Brain microvascular endothelial cell (primary cell): ENCODE data around the gene ANKRD66.
"Not testable (repeated sequence)": the region's sequence is repeated elsewhere in the genome, so short reads cannot be mapped to it uniquely, and the experiment has no call there.

Experiments used
- DNase-seq: peaks from one replicate; pipeline ENCODE4 v3.0.0-alpha.2; 2020
- H3K27ac ChIP-seq: fragments of 250-450 bp; sonication (Bioruptor Pico); 2 replicates; pipeline ENCODE4 v1.5.1; 2020; ENCODE audit warnings: mild to moderate bottlenecking, moderate library complexity
- H3K27me3 ChIP-seq: fragments of 250-450 bp; sonication (Bioruptor Pico); replicated peaks from 2 replicates; pipeline ENCODE4 v1.5.1; 2020; ENCODE audit warnings: mild to moderate bottlenecking
- H3K36me3 ChIP-seq: fragments of 250-450 bp; sonication (Bioruptor Pico); replicated peaks from 2 replicates; pipeline ENCODE4 v1.5.1; 2020; ENCODE audit warnings: mild to moderate bottlenecking
- H3K4me3 ChIP-seq: 2 replicates; pipeline ENCODE4 v1.5.1; 2011; ENCODE audit warnings: low read depth, mild to moderate bottlenecking, control low read depth, low read length, moderate library complexity
- in situ Hi-C: cut with HindIII; loops from 2 replicates; pipeline ENCODE4 v1.10.0; 2017; ENCODE audit warnings: low sequenced_read_pairs, low pct_ligation_motif_present
- TF ChIP-seq, protein P1 (sequence below): IDR thresholded peaks from 2 replicates; pipeline ENCODE4 v1.5.1; 2011; ENCODE audit warnings: low read depth, mild to moderate bottlenecking, moderate library complexity, low read length, control low read depth, inconsistent platforms; ENCODE audit errors: missing control alignments

ANKRD66 gene

DNA sequence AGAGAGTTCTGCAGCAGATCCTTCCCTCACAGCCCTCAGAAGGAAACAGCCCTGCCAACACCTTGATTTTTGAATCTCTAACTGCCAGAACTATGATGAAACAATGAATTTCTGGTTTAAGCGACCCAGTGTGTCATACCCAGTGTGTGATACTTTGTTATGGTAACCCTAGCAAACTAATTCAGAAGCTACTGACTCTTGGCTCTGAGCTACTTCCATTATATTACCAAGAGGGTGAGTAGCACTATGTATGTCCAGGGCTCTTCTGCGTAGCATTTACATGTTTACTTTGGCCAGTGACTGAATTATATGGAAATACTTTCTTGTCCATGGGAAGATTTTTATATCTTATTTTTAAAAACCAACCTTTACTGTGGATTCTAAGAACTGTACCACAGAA is 16.7 kb downstream of the ANKRD66 start:
- no peak for DNase-seq
- H3K4me3 ChIP-seq = no peak overlapping the region
- TF ChIP-seq, protein P1, sequence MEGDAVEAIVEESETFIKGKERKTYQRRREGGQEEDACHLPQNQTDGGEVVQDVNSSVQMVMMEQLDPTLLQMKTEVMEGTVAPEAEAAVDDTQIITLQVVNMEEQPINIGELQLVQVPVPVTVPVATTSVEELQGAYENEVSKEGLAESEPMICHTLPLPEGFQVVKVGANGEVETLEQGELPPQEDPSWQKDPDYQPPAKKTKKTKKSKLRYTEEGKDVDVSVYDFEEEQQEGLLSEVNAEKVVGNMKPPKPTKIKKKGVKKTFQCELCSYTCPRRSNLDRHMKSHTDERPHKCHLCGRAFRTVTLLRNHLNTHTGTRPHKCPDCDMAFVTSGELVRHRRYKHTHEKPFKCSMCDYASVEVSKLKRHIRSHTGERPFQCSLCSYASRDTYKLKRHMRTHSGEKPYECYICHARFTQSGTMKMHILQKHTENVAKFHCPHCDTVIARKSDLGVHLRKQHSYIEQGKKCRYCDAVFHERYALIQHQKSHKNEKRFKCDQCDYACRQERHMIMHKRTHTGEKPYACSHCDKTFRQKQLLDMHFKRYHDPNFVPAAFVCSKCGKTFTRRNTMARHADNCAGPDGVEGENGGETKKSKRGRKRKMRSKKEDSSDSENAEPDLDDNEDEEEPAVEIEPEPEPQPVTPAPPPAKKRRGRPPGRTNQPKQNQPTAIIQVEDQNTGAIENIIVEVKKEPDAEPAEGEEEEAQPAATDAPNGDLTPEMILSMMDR = no peak
- H3K27me3 ChIP-seq = no peaks in the 10 kb centered on the region
- no peak overlapping the region for H3K27ac ChIP-seq
- in situ Hi-C loops = no loop called here
- no peaks in the 10 kb centered on the region for H3K36me3 ChIP-seq

DNA sequence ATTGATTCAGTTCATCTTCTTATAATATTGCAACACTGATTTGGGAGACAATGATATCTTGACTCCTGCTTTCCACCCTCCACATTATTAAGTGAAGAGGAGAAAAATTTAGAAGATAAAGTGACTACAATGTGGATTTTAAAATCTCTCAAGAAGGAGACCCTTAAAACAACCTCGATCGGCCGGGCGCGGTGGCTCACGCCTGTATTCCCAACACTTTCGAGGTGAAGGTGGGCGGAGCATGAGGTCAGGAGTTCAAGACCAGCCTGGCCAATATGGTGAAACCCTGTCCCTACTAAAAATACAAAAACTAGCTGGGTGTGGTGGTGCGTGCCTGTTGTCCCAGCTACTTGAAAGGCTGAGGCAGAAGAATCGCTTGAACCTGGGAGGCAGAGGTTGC is 17.5 kb downstream of the ANKRD66 start:
- H3K4me3 ChIP-seq, DNase-seq, in situ Hi-C loops, H3K36me3 ChIP-seq, H3K27ac ChIP-seq, H3K27me3 ChIP-seq: not testable (repeated sequence)

DNA sequence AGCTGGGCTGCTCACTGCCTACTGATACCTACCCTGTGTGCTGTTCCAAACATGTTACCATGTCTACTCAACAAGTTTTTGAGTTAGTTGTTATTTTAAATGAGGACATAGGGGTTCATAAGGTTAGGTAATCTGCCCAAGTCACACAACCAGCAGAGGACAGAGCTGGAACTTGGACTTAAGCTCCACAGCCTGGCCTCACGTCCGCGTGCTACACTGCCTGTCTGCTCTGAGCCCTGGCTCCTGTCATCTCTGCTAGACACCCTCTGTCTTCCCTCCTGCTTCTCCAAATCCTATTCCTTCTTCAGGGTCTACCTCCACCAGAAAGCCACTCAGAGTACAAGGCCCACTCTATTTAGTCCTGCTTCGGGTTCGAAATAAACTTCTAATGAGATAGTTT is 18.2 kb downstream of the ANKRD66 start:
- Histone ChIP-seq H3K4me3 (no peak overlapping the region), H3K27ac (no peak overlapping the region), H3K27me3 (no peaks in the 10 kb centered on the region), H3K36me3 (no peaks in the 10 kb centered on the region)
- in situ Hi-C loops = no loop called here
- TF ChIP-seq, protein P1 = no peak
- no peak for DNase-seq

DNA sequence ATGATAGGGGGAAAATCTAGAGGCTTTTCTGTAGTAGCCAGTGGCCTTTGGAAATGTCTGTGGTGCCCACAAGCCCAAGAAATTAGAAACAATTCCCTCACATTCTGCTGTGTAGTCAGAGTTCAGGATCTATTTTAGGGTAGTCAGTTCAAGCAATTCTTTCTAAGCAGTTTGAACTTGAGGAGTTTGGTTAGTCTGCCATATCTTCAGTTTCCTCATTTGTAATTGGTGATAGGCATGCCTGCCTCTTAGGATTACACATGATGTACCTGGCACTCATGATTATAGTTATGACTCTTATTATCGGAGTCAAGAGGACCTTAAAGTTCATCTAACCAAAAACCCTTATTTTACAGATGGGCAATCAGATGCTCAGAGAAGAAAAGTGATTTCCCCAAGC is 25.3 kb downstream of the ANKRD66 start:
- TF ChIP-seq, protein P1 = no peak
- Histone ChIP-seq H3K36me3 (no peaks in the 10 kb centered on the region), H3K4me3 (no peak overlapping the region), H3K27ac (no peak overlapping the region), H3K27me3 (no peaks in the 10 kb centered on the region)
- in situ Hi-C loops = no loop called here
- no peak for DNase-seq

DNA sequence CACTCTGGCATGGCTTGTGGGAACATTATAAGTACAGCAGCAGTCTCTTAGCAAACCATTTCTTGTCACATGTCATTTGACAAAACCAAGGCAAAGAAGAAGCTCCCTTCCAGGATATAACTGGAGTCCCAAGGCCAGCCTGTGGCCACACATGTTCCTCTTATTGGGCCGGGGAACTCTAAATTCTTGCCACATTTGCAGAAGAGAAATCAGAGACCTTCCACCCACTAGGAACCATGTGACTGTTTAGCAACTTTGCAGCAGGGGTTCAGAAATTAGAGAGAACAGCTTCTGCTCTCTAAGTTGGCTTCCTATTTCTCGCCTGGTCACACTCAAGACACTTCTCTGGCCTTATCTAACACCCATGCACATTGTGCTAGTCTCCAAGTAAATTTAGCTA is 26.0 kb downstream of the ANKRD66 start:
- no peak for DNase-seq
- in situ Hi-C loops = no loop called here
- H3K36me3 ChIP-seq = no peaks in the 10 kb centered on the region
- no peak overlapping the region for H3K4me3 ChIP-seq
- H3K27ac ChIP-seq = no peak overlapping the region
- H3K27me3 ChIP-seq = no peaks in the 10 kb centered on the region
- TF ChIP-seq, protein P1 = no peak

DNA sequence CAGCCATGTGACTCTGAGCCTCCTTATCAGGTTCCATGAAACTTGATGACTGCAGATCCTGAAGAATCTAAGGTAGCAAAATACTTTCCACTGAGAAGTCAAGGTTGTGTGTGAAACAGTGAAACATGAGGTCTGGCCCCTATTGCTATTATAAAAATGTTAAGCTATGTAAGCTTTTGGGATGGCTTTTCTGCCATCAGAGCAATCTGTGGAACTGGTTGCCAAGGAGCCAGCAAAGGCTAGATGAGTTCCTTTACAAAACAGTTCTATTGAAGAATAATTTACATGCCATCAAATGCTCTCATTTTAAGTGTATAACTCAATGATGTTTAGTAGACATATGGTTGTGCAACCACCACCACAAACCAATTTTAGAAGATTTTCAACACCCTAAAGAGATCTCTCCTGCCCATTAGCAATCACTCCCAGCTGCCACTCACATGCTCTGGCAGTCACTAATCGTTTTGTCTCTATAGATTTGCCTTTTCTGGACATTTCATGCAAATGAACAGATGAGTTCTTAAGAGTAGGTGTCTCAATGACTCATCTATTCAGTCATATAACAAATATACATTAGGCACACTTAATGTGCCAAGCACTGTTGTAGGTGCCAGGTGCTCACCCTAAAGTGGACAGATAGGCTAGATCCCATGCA is 26.6 kb downstream of the ANKRD66 start:
- TF ChIP-seq, protein P1 = no peak
- DNase-seq = no peak
- Histone ChIP-seq H3K36me3 (no peaks in the 10 kb centered on the region), H3K4me3 (no peak overlapping the region), H3K27me3 (no peaks in the 10 kb centered on the region), H3K27ac (no peak overlapping the region)
- in situ Hi-C loops = no loop called here

DNA sequence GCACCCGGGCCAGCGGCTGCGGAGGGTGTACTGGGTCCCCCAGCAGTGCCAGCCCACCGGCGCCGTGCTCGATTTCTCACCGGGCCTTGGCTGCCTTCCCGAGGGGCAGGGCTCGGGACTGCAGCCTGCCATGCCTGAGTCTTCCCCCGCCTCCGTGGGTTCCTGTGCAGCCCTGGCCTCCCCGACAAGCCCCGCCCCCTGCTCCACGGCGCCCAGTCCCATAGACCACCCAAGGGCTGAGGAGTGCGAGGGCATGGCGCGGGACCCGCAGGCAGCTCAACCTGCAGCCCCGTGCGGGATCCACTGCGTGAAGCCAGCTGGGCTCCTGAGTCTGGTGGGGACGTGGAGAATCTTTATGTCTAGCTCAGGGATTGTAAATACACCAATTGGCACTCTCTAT is 28.0 kb downstream of the ANKRD66 start:
- DNase-seq, H3K36me3 ChIP-seq, H3K27ac ChIP-seq, H3K4me3 ChIP-seq, H3K27me3 ChIP-seq, in situ Hi-C loops: not testable (repeated sequence)
